Hepatocyte (in vitro differentiated cells): ENCODE measurements around the gene PRKCA.

ENCODE experiments used
- CTCF ChIP-seq: fragments of 200-600 bp; sonication (generic); IDR thresholded peaks from 2 replicates; pipeline ENCODE4 v1.5.1; 2016; ENCODE audit warnings: antibody characterized with exemption, mild to moderate bottlenecking; ENCODE audit not compliant: poor library complexity
- EZH2 ChIP-seq: fragments of 200-600 bp; sonication (generic); IDR thresholded peaks from 2 replicates; pipeline ENCODE4 v1.6.1; 2016; ENCODE audit warnings: antibody characterized with exemption, mild to moderate bottlenecking, borderline replicate concordance

- TF ChIP-seq CTCF = no peak
- TF ChIP-seq EZH2 = no peak
Observed at GRCh38 chr17:66426397-66427033, 124.1 kb downstream of the PRKCA start.
